HG03575 (cell line): Measurements from ENCODE around the gene FFAR2.
A peak's percentile ranks its signal among the peaks of the same experiment; 100 is the strongest.
"Not testable (repeated sequence)": the region's sequence is repeated elsewhere in the genome, so short reads cannot be mapped to it uniquely, and the experiment has no call there.

Experiments
- ATAC-seq: cut with Tn5 transposase; IDR thresholded peaks from one replicate; pipeline ENCODE4 v1.9.1; 2021; ENCODE audit not compliant: unreplicated experiment, insufficient number of reproducible peaks, low FRiP score; ENCODE audit errors: extremely low read depth

The FFAR2 gene

DNA sequence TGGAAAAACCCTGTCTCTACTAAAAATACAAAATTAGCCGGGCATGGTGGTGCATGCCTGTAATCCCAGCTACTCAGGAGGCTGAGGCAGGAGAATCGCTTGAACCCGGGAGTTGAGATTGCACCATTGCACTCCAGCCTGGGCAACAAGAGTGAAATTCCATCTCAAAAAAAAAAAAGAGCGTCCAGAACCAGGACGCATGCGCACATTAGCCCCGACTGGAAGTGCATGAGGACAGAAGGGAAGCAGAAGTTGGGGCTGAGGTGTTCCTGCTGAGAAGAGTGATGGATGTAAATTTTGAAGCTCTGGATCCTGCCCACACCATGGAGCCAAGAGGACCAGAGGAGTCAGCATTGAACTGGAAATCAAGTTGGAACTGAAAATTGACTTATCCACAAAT, 26.5 kb downstream of the FFAR2 start:
- ATAC-seq = not testable (repeated sequence)

DNA sequence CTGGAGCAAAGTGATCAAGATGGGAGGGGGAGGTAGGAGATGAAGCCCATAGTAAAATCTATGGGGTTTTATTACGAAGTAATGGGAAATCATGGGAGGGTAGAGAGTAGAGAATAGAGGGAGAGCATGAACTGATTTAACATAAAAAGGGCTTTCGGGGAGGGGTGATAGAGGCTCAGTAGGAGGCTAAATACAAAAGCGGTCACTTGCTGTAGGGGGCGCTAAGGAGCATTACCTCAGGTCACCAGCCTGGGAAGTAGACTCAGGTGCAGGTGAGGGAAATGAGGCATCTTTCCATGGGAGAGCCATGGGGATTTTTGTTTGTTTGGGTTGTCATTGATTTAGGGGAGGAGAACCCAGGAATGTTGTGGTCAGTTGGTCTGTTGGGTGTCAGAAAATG, 28.1 kb downstream of the FFAR2 start:
- no peak for ATAC-seq

DNA sequence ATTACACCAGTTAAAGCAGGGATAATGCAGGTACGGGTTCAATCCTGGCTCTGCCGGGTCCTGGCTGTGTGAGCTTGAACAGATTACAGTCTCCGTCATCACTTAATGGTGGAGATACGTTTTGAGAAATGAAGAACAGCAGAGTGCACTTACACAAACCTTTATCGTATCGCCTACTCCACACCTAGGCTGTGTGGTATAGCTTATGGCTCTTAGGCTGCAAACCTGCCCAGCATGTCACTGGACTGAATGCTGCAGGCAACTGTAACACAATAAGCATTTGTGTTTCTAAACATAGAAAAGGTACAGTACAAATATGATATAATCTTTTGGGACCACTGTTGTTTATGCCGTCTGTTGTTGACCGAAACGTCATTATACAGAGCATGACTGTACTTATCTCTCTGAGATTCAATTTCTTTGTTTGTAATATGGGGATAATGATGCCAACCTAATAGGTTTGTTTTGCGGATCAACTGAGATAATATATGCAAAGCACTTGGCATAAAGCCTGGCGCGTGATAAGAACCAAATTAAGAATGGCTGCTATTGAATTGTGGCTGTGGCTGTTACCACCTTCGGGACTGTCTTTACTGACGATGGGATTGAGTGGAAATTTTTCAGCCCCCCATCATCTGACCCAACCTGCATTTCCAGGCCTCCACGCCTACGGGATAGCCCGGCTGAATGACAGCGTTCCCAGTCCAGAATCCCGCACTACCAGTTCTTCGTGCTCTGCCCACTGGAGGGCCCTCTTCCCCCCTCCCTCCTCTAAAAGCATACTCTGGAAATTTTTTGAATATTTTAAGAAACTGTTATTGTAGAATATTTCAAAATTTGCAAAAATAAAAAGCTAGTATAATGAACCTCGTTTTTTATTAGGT, 31.0 kb downstream of the FFAR2 start:
- no peak for ATAC-seq

DNA sequence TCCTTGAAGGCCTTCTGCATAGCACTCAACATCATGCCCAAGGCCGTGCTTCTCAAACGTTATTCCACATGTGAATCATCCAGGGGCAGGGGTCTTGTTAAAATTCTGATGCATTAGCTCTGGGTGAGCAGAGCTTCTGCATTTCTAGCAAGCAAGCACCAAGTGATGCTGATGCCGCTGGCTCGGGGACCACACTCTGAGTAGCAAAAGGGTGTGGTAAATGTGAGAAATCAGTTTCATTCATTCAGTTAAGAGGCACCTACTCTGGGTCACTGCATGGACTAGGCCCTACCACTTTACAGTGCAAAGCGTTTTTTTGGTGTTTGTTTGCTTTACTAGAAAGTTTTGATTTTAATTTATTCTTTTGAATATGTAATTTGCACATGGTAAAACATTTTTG, 35.0 kb downstream of the FFAR2 start:
- no peak for ATAC-seq

DNA sequence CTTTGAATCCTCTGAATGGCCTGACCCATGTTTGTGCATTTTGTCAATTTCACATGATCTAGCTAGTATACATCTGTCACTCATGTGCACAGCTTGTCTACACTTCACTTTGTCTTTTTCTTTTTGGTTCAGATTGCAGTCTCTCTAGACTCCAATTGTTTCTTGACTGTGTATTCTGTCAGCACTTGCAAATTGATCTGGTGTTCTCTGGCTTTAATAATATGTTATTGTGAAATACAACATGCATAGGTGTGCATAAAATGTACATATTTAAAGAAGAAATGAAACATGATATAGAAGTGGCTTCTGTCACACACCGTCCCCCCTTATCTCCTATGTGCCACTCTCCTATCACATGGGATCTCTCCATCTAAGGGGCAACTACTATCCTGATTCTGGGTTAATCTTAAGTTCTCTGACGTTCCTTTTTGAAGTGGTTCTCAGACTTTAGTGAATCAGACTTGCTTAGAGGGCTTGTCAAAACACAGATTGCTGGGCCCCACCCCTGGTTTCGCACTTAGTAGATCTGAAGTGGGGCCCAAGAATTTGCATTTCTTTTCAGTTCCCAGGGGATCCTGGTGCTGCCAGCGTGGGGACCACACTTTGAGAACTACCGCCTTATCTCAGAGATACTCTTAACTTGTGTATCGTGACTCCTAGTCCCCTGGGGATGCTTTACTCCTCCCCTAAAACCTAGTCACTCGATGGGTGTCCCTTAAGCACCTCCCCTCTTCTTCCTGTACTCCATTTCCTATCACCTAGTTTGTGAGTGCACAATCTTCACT, 36.4 kb downstream of the FFAR2 start:
- peak; percentile 56 for ATAC-seq

DNA sequence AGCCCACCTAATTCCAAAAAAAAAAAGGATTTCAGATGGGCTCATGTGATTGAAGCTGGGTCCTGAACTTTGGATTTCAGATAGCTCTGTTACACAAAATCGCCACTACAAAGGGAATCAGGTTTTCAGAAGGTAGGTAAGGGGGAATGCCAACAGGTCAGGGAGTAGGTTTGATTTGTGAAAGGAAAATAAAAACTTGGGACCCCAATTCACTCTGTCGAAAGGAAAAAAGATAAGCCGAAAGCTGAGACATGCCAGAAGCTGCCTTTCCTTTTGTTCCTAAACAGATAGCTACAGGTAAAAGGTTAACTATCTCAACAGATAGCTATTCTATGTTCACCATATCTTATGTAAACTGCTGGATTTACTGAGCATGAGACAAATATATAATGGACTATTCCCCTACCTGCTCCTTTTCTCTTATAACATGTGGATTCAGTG, 38.2 kb downstream of the FFAR2 start:
- ATAC-seq = no peak

DNA sequence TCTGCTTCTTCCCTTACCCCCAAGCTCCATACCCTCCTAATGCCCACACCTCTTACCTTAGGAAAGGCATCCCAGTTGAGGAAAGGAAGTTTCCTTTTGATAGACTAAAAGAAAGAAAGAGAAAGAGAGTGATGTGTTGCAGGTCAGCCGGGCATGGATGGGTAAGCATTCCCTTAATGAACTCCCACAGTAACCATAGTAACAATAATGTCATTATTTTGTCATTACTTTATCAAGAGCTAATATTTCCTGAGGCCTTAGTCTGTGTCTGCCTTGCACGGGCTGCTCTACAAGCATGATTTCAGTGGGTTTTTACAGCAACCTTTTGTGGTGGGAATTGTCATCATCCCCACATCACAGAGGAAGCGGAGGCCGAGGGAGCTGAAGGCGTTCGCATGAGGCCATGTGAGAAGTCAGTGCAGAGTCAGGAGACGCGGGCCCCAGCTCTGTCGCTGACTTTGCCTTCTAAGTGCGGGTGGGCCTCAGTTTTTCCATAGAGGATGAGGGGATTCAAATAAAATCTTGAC, 39.7 kb downstream of the FFAR2 start:
- ATAC-seq = no peak

DNA sequence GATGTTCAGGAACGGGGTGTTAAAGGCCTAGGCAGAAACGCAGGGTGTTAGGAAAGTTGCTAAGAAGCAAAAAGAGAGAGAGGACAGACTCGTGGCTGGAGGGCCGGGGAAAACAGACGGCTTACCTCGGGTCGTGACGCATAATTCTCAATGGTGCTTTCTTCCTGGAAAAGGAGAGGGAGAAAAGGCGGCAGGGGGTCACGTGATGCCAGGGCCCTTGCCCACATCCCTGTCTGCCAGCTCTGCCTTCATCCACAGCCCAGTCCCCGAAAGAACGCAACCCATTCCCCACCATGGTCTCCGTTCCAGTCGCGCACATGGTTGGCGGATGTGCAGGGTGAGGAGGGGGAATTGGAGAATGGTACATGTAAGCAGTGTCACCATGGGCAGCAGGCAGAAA, 40.6 kb downstream of the FFAR2 start:
- no peak for ATAC-seq

DNA sequence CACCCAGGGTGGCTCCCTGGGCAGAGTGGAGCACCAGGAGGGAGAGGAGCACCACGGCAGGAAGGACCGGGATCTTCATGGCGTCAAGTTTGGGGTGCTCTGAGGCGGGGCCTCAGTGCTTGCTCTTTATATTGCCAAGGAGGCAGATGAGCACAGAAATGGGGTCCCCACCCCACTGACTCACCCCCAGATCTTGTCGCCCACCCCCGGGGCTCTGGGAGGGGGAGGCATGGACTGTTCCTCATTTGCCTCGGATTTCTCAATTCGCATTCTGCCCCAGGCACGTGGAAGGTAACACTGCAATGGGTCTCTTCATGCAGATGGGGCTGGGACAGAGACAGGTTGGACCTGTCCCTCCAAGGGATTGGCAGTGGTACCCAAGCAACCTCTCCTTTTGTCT, 42.3 kb downstream of the FFAR2 start, which contains the start of gene KRTDAP:
Gene KRTDAP (minus strand): TSS at position 101 of the 400 bp plus-strand sequence. CDS start 22 bp downstream, at position 79.
- ATAC-seq = no peak

DNA sequence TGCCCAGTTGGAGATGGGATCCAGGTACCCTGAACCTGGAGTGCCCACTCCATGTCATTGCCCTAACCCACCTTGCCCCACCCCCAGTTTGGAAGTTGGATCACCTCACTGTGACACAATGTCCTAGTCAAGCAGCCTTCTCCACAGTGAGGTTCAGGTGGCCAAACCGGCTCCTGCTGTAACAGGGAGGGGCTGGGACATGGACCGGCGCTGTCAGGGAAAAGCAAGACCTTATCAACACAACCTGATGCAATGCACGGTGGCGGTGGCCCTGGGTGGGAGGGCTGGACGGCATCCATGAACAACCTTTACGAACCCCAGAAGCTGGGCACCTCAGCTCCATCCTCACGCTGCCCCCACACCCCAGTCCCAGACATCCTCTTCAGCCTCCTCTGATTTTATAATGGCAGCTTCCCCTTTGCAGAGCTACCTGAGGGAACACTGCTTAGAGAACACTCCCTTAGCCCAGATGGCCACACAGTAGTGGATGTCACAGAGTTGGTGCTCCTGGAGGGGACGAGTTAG, 43.8 kb downstream of the FFAR2 start:
- ATAC-seq = no peak

DNA sequence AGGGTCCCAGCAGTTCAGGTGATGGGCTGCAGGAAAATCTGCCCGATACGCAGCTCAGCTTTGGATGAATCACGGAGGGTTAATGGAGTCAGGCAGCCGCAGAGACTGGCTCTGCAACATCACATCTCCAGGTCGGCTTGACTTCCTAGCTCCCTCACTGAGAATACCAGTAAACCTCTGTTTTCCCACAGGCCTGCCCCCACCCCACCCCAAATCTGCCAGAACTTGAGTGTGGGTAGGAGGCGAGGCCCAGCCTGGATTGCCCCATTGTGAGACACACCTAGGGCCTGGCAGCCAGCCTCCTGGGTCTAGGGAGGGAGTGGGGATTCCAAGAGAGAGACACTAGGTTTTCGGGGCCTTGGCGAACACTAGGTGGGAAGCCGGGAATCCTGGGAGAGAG, 45.9 kb downstream of the FFAR2 start:
- no peak for ATAC-seq

DNA sequence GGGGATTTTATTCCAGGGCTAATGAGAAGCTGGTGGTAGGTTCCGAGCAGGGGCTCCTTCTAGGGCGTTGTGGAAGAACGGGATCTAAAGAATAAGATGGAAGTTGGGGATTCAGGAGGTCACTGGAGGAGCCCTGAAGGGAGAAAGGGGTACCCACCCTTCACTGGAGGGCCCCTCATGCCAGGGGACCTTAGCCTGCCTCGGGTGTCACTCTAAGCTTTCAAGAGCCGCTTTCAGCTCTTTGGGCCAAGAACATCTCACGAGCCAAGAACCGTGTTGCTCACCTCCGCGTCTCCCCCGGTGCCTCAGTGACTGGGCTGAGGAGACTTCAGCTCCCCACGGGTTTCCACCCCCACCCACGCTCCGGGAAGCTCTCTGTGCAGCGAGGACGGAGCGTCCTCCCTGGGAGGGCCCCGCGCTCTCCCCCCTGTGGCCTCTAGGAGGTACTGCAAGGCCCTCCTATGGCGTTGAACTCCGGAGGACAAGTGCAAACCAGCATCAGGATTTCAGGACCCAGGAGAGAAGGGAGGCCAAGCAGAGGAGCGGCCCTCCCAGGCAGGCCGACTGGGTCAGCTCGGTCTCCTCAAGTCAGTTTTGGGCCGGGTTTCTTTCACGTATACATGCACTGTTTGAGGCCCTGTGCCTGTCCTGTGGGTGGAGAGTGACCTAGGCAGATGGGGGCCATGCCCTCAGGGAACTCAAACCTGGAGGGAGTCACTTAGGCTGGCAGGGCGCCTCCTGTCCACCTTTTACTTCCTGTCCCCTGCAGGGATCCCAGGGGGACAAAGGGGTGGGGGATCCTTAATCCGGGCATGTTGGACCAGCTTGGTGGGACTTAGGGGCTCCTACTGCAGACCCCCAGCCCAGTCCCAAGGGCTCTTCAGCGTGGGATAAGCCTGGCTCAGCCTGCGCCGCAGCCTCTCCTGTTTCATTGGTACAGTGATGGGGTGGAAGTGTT, 47.3 kb downstream of the FFAR2 start:
- no peak for ATAC-seq

DNA sequence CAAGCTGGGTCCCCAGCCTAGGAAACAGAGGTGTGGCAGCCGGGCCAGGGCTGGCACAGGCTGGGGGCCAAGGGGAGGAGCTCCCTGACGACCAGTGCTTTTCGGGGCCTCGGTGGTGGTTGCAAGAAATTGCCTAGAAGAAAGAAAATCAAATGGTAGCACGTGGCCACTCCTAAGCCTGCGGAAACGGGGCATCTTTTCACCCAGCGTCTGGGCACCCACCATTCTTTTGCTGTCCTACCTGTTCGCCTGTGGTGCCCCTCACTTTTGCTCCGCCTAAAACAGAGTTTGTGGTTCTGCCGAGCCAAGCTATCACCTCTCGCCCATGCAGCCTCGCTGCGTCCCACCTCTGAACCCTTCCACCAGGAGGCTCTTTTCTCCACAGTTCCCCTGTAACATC, 49.3 kb downstream of the FFAR2 start:
- ATAC-seq = no peak

DNA sequence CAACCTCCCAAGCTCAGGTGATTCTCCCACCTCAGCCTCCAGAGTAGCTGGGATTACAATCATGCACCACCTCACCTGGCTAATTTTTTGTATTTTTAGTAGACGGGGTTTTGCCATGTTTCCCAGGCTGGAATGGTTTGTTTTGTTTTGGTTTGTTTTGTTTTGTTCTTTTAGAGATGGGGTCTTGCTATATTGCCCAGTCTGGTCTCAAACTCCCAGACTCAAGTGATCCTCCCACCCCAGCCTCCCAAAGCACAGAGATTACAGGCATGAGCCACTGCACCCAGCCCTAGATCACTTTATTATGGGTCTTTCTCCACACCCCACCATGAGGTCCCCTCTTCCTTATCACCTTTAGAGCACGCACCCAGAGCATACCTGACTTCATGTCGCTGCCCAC, 50.2 kb downstream of the FFAR2 start:
- ATAC-seq = no peak

DNA sequence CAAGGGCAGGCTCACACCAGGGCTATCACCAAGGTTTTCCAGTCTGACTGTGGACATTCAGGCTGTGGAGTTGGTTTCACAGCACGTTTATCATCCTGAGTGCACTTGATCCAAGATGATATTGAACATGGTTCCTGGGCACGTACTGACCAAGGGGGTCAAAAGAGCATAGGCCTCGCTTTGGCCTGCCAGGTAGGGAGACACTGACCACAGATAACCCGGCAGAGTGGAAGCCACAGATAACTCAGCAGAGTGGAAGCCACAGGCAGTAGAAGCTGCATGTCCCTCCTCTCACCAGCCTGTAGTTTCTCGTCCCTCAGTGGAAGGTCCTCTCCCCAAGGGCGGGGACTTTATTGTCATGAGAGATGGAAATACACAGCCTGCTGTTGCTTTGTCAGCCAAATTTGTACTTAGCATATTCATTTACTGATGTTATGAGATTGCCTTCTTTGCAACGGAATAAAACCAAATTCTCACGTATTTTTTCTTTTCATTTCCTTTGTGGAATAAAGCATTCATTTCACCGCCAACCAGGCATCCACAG, 51.0 kb downstream of the FFAR2 start:
- no peak for ATAC-seq

DNA sequence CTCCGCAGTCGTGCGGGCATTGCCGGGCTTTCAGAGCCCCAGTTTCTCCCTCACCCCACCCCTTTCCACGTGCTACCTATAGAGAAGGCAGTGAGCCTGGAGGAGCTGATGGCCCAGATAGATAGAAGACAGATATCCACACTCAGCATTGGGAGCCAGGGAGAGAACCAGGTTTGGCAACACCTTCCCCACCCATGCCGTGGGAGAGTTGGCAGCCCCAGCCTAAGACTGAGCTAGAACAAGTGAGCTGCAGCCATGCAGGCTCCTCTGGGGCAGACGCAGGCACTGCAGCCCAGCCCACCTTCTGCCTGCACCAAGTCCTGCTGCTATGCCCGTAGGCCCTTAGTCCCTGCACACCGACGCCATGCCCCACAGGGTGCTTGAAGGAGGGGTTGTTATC, 52.6 kb downstream of the FFAR2 start:
- no peak for ATAC-seq
